H1 (cell line): ENCODE results near the gene BPIFB2. TPM values are rescaled to one million over a fixed set of nuclear protein-coding genes. Genes with fewer than 3 reads are reported as not detected.

Experiments
- ATF2 ChIP-seq: IDR thresholded peaks from 2 replicates; pipeline ENCODE4 v1.6.1; 2012; ENCODE audit warnings: low read length, inconsistent platforms
- CHD7 ChIP-seq: fragments of 300-600 bp; sonication (generic); IDR thresholded peaks from 2 replicates; pipeline ENCODE4 v1.7.1; 2012; ENCODE audit warnings: low read length, moderate library complexity, mild to moderate bottlenecking, inconsistent platforms; ENCODE audit not compliant: insufficient replicate concordance
- RAD21 ChIP-seq, 2 experiments: IDR thresholded peaks in 1 of 2; conservative IDR thresholded peaks in 1 of 2; 2 replicates each; pipeline ENCODE4 v1.6.1; 2011; ENCODE audit warnings: low read depth in 2 of 2, low read length in 2 of 2, improper control_type of control experiment in 1 of 2, inconsistent platforms in 1 of 2, mild to moderate bottlenecking in 1 of 2, moderate library complexity in 1 of 2
- polyA plus RNA-seq, 7 experiments: library from polyadenylated mRNA; depleted of rRNA in 3 of 7; stranded (reverse) in 5 of 7; unstranded in 2 of 7; fragments of >200 nt in 5 of 7; fragments of 200-250 nt in 2 of 7; gene quantifications; 1 replicate in 5 of 7; 2 replicates in 1 of 7; 4 replicates in 1 of 7; pipeline versions ENCODE4 v1.2.1 to v1.2.3, GENCODE V29; 2011 to 2013; ENCODE audit warnings: missing spikeins in 2 of 7, mixed read lengths in 2 of 7
- total RNA-seq: library from RNA; stranded (reverse); fragmentation: NEBNext Ultra II Directional; extraction: Animal tissue kit (Norgen Biotek cat#: 25700); gene quantifications from 2 replicates; pipeline ENCODE4 v1.2.1, GENCODE V29; 2021

Gene BPIFB2
- total and polyA plus RNA-seq, 2 of the 8 experiments (the other 6 are each of a cell fraction or from before 2014, with no cell fraction given): not detected

- TF ChIP-seq CHD7: no peak
- TF ChIP-seq ATF2: no peak
- no peak for TF ChIP-seq RAD21 (IDR thresholded peaks at IDR 0.05 in 1 of 2, conservative IDR thresholded peaks at IDR 0.05 in 1 of 2; ENCODE audit: low read depth in 2 of 2, low read length in 2 of 2)
Observed at GRCh38 chr20:33025318-33025876, 17.9 kb downstream of the BPIFB2 start (continued).
